NCI-H748 treated with DMSO at 0.1 percent for 48 hours (cell line): ENCODE results near the gene HNRNPK.

Experiments used
- DNase-seq: peaks from one replicate; lab custom pipeline; 2025; lab: John Stamatoyannopoulos, UW

The HNRNPK gene

GRCh38 chr9:83933790-83934189 lies 46.2 kb downstream of the HNRNPK start:
- DNase-seq = no peak

DNA sequence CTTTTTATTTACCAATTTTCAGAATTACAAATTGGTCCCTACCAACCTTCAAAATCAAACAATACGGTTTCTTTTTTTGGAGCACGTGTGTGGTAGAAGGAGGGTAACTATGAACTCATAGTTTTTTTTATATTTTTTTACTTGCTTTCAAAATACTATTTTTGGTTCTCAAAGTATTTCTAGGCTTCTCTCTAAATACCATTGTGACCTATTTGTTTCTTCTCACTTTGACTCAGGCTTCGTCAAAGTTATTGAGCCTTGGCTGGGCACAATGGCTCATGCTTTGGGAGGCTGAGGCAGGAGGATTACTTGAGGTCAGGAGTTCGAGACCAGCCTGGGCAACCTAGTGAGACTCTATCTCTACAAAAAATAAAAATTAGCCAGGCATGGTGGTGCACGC lies 47.2 kb downstream of the HNRNPK start:
- no peak for DNase-seq

GRCh38 chr9:83932011-83932410 lies 48.0 kb downstream of the HNRNPK start:
- no peak for DNase-seq

GRCh38 chr9:83930881-83931280 lies 49.1 kb downstream of the HNRNPK start:
- no peak for DNase-seq

DNA sequence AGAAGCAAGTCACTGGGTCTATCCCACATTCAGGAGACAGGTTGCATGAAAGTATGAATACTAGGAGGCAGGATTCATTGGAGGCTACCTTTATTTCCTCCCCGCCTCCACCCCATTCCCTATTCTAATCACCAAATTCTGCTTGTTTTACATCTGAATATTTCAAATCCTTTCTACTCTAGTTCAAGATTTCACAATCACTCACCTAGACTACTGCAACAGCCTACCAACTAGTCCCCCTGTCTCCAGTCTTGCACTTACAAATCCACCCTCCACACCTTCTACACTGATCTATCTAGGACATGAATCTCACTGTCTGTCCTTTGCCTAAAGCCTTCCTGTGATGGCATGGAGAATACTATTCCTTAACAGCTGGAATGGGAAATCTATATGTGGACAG lies 52.4 kb downstream of the HNRNPK start:
- DNase-seq = no peak

DNA sequence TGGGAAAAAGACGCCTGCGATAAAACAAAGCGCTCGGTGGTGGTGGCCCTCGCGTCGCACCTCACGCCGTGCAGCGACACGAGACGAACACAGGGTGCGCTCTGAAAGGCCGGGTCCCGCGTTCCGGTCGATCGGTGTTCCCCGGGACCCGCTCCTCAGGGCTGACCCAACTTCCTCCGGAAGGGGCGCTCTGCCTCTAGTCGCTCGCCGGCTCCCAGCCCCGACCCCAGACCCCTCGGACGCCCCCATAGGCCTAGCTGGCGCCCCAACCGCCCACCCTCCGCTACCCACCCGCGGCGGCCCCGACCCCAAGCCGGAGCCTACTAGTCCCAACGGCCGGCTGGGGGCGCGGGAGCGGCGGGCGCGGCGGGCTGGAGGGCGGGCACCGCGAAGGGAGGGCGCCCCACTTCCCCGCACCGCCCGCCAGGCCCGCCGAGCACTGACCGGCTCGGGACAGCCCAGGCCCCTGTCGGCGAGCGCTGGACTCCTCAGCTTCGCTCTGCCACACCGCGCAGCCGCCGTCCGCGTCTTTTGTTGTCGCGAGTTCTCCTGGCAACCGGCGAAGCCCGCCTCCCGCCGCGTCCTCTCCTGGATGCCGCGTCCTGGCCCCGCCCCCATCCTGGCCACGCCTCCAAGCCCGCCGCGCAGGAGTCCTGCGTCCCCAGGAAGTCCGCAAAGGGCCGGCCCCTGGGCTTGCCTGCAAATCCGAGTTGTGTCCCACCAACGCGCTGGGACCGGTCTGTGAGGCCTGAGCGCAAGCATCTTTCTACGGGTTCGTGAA lies 58.9 kb downstream of the HNRNPK start, which contains the start of gene KIF27:
KIF27 (minus strand) TSS at position 506 of the 781 bp plus-strand sequence. CDS start 5,841 bp downstream, outside the sequence.
- peak; percentile 84 for DNase-seq

DNA sequence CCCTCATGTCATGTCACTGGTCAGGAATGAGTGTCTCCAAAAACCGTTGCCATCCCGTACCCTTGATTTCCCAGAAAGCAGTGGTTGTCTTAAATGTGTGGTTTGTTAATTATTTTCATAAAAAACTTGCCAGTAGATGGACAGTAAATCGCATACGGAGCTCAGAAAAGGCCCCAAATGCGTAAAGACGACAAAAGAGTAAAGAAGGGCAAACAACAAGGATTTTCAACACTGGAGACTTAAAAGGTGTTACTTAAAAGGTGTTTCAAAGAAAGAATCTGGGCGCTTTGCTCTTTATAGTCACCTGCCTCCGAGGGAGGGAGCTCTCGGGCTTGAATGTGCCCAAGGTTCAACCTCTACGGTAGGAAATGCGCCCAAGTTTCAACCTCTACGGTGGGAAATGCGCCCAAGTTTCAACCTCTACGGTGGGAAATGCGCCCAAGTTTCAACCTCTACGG lies 59.5 kb downstream of the HNRNPK start:
- DNase-seq = peak; percentile 68

GRCh38 chr9:83919111-83919510 lies 60.9 kb downstream of the HNRNPK start:
- DNase-seq = no peak
